COLO668 (cell line): ENCODE measurements around the gene MILR1.
"Not testable (repeated sequence)": the region's sequence is repeated elsewhere in the genome, so short reads cannot be mapped to it uniquely, and the experiment has no call there.

Experiments
- DNase-seq: peaks from one replicate; lab custom pipeline; 2025; ENCODE audit not compliant: unreplicated experiment; lab: John Stamatoyannopoulos, UW

Gene MILR1

DNA sequence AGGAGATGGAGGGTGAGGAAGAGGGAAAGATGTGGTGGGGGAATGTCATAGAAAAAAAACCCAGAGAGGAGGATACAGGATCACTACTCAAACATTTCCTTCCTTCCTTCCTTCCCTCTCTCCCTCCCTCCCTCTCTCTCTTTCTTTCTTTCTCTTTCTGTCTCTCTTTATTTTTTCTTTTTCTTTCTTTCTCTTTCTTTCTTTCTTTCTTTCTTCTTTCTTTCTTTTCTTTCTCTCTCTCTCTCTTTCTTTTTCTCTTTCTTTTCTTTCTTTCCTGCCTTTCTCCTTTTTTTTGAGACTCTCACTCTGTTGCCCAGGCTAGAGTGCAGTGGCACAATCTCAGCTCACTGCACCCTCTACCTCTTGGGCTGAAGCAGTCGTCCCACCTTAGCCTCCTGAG, 17.9 kb downstream of the MILR1 start:
- not testable (repeated sequence) for DNase-seq

DNA sequence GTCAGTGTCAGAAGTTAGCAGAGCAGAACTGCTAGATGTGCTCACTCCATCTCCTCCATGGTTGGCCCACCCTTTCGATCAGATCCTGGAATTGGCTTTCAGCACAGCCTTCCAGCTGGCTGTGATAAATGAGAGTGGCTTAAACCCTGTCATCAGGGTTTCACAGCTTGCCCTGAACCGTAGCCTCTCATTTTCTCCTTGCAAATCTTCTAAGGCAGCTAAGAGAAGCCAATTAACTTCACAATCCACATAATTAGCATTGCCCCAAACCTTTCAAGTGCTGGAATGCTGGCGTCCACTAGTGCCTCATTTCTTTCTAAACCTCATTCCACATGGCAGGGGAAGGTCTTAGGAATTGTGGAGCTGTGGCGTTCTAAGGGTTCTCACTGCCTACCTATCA, 21.7 kb downstream of the MILR1 start:
- no peak for DNase-seq

DNA sequence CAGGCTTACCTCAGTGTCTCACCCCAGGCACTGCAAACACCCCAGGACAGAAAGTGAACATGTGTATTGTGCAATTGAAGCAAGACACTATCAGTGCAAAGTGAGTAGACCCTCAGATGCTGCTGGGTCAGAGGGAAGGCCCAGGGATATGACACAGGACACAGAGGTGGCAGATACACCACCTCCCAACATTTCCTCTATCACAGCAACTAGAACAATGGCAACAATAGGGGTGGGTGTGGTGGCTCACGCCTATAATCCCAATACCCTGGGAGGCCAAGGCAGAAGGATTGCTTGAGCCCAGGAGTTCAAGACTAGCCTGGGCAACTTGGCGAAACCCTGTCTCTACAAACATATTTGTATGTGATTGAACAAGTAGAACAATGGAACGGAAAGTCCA, 22.5 kb downstream of the MILR1 start:
- no peak for DNase-seq

DNA sequence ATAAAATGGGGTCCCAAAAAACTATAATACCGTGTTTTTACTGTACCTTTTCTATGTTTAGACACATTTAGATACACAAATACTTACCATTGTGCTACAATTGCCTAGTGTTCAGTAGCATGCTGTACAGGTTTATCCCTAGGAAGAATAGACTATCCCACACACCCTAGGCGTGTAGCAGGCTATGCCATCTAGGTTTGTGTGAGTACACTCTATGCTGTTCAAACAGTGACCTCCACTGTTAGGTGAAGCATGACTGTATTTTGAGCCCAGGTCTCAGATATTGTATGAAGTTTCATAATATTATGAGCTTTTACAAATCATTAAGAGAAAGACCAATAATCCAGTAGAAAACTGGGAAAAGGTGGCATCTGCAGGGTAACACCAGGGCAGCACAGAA, 23.6 kb downstream of the MILR1 start:
- DNase-seq: no peak

DNA sequence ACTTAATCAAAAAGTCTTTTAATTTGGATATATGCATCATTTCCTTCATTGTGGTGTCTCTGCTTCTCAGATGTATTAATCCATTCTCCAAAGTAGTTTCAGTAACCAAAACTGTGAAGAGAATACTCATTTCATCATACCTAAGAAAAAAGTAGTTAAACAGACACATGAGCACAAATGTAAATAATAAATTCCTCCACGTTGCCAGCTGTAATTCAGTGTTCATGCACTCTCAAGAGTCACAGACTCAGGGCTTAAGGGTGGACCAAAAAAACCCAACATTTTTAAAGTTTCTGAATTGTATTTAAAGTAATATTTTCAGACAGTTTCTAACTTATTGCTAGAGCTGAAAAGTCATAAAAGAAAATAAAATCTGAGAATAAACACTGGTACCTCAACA, 28.9 kb downstream of the MILR1 start:
- no peak for DNase-seq

DNA sequence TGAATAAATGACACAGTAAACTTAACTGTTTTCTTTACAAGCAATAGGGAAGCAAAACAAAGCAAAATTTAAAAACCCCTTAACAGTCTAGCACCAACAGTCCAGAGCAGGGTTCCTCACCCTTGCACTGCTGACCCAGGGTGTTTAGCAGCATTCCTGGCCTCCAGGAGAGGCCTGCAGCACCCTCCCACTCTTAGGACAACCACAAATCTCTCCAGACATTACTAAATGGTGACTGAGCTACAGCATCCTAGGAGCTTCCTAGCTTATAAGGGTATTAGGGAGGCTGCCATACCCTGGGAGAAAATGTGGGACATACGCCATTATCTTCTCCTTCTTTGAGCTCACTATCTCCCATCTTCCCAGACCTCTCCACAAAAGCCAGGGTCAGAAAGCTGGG, 32.0 kb downstream of the MILR1 start:
- DNase-seq: no peak

DNA sequence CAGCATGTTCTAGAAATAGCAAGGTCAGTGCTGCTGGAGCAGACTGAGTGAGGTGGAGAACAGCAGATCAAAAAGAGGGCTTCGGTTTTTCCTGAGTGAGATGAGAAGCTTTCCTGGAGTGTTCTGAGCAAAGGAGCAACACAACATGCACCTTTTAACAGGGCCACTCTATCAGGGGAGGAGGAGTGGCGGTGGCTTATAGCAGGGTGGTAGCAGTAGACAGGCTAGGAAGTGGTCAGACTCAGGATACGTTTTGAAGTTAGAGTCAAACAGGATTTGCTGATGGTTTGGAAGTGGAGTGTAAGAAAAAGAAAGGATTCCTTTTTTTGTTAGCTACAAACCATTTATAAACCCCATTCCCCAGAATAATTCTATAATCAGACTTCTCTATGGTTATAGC, 35.5 kb downstream of the MILR1 start:
- no peak for DNase-seq

DNA sequence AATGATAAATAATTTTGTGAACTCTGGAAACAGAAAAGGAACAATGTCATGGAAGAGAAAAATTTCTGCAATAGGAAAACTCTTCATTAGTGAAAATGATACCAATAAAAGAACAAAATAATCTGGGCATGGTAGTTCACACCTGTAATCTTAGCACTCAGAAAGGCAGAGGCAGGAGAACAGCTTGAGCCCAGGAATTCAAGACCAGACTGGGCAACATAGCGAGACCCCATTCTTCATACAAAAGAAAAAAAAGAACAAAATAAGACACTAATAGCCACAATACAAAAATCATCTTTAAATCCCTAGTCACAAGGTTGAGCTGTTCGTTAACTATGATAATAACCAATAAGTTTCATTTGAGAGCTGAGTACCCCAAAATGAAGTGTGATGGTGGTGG, 39.4 kb downstream of the MILR1 start:
- DNase-seq: no peak

DNA sequence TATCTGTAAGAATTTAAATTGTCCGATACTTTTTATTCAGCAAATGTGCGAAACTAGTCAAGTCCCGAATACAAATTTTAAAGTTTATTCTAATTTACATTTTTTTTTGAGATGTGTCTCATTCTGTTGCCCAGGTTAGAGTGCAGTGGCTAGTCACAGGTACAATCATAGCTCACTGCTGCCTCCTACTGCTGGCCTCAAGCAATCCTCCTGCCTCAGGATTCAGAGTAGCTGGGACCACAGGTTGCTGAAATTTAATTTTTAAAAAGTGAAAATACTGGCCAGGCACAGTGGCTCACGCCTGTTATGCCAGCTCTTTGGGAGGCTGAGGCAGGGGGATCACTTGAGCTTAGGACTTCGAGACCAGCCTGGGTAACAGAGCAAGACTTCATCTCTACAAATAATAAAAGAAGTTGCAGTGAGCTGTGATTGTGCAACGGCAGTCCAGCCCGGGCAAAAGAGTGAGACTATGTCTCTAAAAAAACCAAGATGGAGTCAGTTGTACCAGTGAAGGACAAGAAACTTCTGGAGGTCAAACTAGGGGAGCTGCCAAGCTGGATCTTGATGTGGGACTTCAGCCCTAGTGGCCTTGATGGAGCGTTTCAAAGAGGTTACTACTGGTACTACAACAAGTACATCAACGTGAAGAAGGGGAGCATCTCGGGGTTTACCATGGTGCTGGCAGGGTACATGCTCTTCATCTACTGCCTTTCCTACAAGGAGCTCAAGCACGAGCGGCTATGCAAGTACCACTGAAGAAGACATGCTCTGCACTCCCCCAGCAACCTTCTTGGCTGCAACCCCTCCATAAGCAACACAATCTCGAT, 42.3 kb downstream of the MILR1 start:
- DNase-seq: peak; percentile 14

DNA sequence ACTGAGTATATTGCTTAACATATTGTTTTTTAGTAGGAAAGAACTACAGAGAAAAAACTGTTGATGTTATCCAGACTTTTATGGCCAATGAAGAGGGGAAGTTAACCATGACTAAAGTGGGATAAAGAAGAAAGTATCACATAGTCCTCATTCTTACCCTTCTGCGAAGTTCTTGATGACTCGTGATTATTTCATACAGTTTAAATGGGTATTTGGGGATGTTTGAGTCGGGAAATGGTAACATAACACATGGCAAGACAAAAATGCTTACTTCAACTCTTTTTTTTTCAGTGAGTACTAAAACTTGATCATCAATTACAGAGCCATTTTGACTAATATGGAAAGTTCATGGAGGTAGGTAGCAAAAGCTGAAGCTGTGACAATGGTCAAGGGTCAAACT, 43.1 kb downstream of the MILR1 start:
- DNase-seq: no peak

DNA sequence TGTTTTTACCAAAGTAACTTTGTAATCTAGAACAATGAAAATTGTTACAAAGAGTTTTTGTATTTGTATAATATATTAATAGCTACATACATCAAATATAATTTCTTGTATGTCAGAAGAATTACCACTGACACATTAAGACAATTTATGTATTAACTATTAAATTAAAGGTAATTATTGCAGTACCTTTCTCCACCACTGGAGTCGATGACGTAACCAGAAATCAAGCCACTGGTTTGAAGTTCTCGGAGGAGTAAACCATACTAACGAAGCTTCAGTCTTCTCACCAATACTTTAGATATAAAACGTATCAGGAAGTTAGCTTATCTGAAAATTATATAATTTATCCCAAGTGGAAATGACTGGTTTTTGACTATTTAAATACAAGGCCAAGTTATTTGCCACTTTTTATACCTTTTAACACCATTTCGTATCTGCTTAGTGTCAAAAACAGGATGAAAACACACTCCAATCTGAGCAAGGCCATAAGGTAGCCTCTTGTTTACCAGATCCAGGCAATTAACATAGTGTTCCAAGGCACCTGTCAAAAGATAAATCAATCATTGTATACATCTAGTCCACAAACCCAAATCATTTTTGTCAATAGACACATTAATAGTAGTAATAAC, 43.7 kb downstream of the MILR1 start:
- no peak for DNase-seq

DNA sequence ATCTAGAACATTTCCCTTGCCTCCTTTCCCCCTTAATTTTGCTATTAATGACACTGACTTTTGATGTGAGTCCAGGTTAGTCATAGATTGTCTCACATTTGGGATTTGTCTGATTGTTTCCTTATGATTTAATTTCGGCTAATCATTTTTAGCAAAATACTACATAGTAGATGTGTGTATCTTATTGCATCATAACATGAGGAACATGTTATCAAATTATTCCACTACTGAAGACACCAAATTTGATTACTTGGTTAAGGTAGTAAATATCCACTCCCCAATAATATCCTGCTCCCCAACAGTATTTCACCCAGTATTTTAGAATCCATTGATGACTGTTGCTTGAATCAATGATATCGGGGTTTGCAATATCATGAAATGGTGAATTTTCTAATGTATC, 45.2 kb downstream of the MILR1 start:
- no peak for DNase-seq

DNA sequence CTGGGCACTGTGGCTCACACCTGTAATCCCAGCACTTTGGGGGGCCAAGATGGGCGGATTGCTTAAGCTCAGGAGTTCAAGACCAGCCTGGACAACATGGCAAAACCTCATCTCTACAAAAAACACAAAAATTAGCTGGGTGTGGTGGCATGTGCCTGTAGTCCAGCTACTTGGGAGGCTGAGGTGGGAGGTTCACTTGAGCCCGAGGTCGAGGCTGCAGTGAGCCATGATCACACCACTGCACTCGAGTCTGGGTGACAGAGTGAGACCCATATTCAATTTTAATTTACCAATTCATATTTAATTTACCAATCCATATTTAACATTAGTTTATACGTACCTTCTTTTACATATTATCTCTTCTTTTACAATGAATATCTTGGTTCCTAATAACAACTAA, 46.4 kb downstream of the MILR1 start:
- not testable (repeated sequence) for DNase-seq

DNA sequence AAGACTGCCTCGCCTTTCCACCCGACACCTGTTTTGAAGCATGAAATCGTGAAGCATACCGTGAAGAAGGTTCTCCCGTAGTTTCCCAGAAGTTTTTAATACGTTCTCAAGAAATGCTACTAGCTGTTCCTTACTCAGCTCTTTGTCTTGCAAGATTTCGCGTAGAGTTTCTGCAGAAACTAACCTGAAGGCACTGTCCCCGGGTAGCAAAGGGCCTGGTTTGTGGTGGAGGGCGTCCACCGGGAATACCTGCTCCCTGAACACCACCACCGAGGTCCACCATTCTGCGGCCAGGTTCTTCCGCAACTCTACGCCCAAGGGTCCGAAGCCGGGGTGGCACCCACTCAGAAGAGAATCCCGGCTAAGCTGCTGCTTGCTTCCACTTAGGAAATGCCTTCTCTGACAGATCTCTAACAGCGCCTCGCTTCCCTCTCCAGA, 47.5 kb downstream of the MILR1 start:
- DNase-seq: no peak

DNA sequence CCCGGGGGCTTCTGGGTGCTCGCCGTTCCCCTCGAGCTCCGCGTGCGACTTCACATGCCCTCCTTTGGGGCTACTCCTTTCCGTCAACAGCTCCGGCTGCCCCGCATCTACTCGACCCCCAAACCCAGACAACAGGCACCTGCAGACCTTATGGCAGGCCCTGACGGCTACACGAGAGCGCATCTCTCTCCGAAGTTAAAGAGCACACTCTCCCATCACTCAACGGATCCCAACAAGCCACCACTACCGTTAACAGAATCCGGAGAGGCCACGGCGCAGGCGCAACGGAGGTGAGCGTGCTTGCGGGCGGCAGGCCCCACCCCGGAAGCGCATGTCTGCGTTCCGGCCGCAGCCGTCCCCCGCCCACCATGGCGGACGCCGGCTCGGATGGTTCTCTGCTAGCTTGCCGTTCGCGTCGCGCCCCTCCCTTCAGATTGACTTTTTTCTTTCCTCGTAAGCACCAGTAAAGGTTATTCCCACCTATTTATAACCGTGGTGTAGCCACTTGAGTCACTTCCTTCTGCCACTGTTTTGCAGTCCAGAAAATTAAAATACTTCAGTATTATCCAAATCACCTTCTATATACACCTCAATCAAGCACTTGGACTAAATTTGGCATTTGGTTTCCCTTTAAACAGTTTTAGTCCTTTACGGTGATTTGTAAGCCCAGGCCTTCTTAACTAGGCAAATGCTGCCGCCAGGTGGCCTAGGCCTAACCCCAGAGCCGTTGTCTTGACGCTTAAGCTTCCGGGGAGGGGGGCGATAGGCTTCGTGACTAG, 48.1 kb downstream of the MILR1 start, which contains the start of gene POLG2:
Gene POLG2 (minus strand): TSS at position 269 of the 779 bp plus-strand sequence. CDS start 86 bp downstream, at position 183.
- DNase-seq: peak; percentile 90

DNA sequence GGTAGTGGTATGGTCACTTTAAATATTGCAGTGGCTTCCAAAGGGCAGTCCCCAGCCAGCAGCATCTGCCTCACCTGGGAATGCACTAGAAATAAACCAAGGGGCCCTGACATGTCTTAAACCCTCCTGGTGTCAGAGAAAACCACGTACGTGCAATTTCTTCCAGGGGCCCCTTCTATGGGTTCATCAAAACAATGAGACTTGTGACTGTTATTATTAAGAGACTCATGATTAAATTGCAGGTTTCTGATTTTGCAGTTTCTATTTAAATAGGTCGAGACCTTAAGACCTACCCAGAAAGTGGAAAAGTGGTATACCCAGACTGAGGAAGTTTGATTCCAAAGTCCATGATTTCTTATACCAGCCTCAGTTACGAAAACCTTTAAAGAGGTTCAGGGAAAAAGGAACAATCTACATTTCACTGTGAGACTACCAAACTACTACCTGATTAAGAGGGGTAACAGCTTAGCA, 48.7 kb downstream of the MILR1 start:
- no peak for DNase-seq

DNA sequence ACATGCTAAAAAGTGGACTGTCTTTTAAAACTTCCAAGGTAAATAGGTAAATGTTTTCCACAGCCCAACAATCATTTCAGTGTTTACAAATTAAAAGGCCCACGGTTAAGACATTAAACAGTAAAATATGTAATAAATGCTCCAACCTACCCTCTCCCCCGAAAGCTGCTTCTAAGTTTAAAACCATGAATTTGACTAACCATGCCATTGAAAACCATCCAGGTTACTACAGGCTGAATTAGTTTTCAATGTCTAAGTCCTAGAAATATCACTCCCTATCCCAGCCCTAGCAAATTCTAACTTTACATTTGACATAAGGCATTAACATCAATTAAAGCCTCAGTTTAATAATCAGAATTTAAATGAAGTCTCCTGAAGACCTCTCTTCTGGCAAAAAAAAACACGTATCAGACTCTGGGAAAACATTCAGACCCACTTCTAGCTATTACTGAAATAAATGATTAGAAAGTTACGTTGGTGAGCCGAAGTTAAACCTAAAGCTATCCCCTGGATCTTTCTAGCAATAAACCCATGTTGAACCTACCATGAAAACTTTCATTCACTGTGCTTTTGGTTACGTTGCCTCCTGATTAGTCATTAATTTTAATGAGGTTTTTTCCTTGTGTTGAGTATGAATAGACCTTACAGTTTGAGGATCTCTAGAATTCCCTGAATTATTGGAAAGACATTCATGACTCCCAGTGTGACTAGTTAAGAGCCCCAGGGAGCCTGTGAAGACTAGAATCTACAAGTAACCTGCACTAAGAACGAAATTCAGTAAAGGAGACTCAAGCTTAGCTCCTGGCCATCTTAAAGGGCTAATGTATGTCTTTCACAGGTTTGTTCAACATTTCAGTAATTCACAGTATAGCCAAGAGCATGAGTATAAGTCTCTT, 49.6 kb downstream of the MILR1 start:
- DNase-seq: no peak

DNA sequence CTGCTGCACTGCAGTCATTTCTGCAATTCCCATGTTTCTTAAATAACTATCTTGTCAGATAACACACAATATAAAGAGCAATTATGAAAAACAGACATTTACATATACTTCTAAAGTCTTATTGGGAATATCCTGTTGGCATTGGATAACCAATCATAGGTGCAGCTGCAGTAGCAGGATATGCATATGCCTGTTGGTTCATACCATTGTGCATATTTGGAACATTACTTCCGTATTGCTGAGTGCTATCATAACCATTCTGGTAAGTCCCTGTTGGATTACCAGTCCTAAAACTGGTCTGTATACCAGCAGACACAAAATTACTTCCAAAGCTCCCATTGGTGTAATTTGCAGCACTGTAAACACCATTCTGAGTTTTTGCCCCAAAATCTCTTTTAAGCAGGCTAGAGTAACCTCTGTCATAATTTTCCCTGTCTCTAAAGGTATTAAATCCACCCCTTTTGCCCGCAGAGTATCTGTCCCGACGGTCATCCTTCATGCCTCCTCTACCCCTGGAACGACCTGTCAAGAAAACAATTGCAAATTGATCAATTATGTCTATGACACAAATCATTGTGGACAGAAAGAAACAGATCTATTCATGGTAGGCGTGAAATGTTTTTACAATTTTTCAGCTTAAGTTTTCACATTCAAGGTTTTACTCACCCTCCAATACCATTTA, 51.0 kb downstream of the MILR1 start:
- no peak for DNase-seq

DNA sequence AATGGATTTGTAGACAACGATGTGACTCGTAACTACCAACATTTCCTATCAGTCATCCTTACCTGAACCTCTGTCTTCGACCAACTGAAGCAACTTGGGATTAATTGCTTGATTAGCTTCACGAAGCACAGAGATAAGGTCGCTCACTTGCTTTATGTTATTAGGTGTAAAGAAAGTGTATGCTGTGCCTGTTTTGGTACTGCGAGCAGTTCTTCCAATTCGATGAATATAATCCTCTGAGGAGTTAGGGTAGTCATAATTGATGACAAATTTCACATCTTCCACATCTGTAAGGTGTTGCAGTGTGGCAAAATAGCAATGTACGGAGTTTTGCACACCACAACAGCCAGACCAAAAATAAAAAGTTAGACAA, 51.6 kb downstream of the MILR1 start:
- no peak for DNase-seq
